Stimulated activated CD8-positive, alpha-beta memory T cell treated with anti-CD3 and anti-CD28 coated beads, Interleukin-7, amount 100 ng/mL, for 4 hours (primary cell): ENCODE results near the gene NR2F2.
"Not testable (repeated sequence)": the region's sequence is repeated elsewhere in the genome, so short reads cannot be mapped to it uniquely, and the experiment has no call there.

Experiments used
- DNase-seq, 2 donors: peaks; one replicate each; pipeline ENCODE4 v3.0.0-alpha.2; 2020; ENCODE audit warnings: low read depth in 2 of 2

Gene NR2F2

GRCh38 chr15:96367311-96368200 is 37.1 kb downstream of the NR2F2 start:
- no peak for DNase-seq

GRCh38 chr15:96369351-96369750 is 38.9 kb downstream of the NR2F2 start:
- no peak for DNase-seq

GRCh38 chr15:96369825-96370621 is 39.5 kb downstream of the NR2F2 start:
- DNase-seq, result no peak

GRCh38 chr15:96372554-96372953 is 42.1 kb downstream of the NR2F2 start:
- no peak for DNase-seq

GRCh38 chr15:96374499-96374898 is 44.0 kb downstream of the NR2F2 start:
- DNase-seq, result no peak

DNA sequence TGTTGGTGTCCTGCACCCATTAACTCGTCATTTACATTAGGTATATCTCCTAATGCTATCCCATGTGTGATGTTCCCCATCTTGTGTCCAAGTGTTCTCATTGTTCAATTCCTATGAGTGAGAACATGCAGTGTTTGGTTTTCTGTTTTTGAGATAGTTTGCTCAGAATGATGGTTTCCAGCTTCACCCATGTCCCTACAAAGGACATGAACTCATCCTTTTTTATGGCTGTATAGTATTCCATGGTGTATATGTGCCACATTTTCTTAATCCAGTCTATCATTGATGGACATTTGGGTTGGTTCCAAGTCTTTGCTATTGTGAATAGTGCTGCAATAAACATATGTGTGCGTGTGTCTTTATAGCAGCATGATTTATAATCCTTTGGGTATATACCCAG is 49.1 kb downstream of the NR2F2 start:
- DNase-seq, result not testable (repeated sequence)

DNA sequence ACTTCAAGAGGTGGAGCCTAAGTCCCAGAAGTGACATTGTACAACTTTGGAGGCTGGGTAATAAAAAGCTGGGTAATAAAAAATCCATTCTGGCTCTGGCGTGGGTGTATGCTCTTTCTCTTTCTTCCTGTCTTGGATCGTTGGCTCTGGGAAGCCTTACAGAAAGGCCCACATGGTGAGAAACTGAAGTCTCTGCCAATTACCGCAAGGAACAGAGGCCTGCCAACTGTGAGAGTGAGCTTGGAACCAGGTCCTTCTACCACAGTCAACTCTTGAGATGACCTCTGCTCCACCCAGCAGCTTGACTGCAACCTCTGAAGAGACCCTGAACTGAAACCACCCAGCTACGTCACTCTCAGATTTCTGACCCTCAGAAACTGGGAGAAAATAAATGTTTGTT is 51.0 kb downstream of the NR2F2 start:
- no peak for DNase-seq

DNA sequence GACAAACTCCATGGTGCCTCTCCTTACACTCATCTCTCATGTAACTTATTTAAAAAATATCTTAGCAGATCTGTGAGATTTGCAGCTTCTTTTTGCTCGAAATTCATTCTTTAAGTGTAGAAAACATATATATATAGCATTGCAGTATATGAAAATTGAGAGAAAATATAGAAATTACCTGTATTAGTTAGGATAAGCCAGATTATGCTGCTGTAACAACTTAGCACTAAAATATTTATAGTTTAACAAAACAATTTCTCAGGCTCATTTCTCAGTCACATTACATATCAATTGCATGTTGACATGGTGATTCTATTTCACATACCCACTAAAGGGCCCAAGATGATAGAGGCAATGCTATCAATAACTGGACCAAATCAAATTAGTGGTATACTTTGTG is 54.7 kb downstream of the NR2F2 start:
- DNase-seq, result no peak

DNA sequence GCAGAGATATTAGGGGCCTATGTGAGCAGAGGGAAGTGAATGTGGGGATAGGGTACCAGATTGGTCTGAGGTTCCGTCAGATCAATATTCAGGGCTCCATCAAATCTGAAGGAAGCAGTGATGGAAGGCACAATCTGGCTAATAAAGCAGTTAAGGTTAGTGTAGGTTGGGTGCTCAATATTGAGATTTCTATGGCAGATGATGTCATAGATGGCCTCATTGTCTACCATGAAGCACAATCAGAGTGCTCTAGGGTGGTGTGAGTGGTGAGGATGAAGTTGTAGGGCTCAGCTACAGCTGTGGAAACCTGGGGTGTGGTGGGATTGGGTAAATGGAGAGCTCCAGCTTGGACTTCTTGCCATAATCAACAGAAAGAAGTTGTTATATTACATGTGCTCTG is 58.2 kb downstream of the NR2F2 start:
- DNase-seq, result no peak
